Measurements from ENCODE around the gene SMPD2. TPM values are rescaled to one million over a fixed set of nuclear protein-coding genes. Genes with fewer than 3 reads are reported as not detected.

SMPD2 gene
- total and polyA plus RNA-seq, 2 donors (not counting 1 experiment from before 2014, with no cell fraction given), result 35.7 to 43.9 TPM

DNA sequence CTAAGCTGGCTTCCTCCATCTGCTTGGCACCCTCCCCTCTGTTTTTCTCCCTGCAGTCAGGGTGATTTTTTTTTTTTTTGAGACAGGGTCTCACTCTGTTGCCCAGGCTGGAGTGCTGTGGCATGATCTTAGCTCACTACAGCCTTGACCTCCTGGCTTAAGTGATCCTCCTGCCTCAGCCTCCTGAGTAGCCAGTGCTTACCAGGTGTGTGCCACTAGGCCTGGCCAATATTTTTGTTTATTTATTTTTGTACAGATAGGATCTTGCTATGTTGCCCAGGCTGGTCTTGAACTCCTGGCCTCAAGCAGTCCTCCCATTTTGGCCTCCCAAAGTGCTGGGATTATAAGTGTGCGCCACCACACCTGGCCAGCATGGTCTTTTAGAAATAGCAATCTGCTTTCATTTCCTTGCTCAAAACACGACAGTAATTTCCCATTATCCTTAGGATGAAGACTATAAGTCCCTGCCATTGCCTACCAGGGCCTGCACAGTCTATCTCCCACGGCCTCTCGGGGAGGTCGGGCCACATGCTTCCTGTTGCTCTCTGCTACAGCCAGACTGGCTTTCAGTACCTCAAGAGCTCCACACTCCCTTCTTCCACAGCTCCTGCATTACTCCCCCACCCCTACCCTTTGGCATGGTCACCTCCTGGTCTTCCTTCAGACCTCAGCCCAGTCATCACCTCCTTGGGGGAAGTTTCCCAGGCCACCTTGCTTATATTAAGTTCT lies 47.2 kb upstream of the SMPD2 start:
- no peak overlapping the region for H3K4me3 ChIP-seq (ENCODE audit: control extremely low read depth in 1 of 5, extremely low read depth in 1 of 5, insufficient read depth in 1 of 5, low read depth in 2 of 5, low read length in 4 of 5)
- no peaks in the 10 kb centered on the region for H3K9me3 ChIP-seq (ENCODE audit: control extremely low read depth in 1 of 3, control insufficient read depth in 2 of 3, insufficient read depth in 1 of 3, low read length in 2 of 3)
- H3K27ac ChIP-seq (ENCODE audit: low read length in 2 of 2), result no peak overlapping the region
- Mint-ChIP-seq H3K4me3 (no peak overlapping the region), H3K27me3 (peaks cover 4% of the 10 kb centered on the region), H3K4me1 (peaks cover 8% of the 10 kb centered on the region), H3K27ac (no peak overlapping the region), H3K9me3 (ENCODE audit: insufficient read depth) (no peaks in the 10 kb centered on the region)
- no peaks in the 10 kb centered on the region for H3K79me2 ChIP-seq (ENCODE audit: control insufficient read depth, insufficient read depth, low read length)
- no peak overlapping the region for H3K9ac ChIP-seq (ENCODE audit: low read length)
- no peaks in the 10 kb centered on the region for H3K27me3 ChIP-seq (replicated peaks in 1 of 4; ENCODE audit: control extremely low read depth in 1 of 4, control insufficient read depth in 3 of 4, insufficient read depth in 4 of 4, low read length in 3 of 4)
- no peak for ATAC-seq (ENCODE audit: low read depth)
- H3K4me1 ChIP-seq (ENCODE audit: control insufficient read depth in 2 of 2, insufficient read depth in 2 of 2, low read length in 2 of 2), result peaks cover 0 to 11% of the 10 kb centered on the region in 2 donors
- ChIA-PET CTCF (interaction anchor here (4.6 kb wide), 1 partner anchor 9 kb away, joined by 26 read pairs; the partner anchor contains the start of gene CD164), POLR2A (no interaction called here)
- no peaks in the 10 kb centered on the region for H4K20me1 ChIP-seq (ENCODE audit: control insufficient read depth, insufficient read depth, low read length, poor library complexity, severe bottlenecking)
- H3K36me3 ChIP-seq (replicated peaks in 1 of 2; ENCODE audit: control extremely low read depth in 1 of 2, control insufficient read depth in 1 of 2, extremely low read depth in 1 of 2, insufficient read depth in 2 of 2, low read length in 1 of 2), result no peaks in the 10 kb centered on the region
- no peak for DNase-seq
- no peak overlapping the region for H2AFZ ChIP-seq (ENCODE audit: insufficient read depth, low read depth, low read length, poor library complexity, severe bottlenecking)
- H3K4me2 ChIP-seq (replicated peaks; ENCODE audit: low read depth, low read length, poor library complexity, severe bottlenecking), result no peak overlapping the region
- intact Hi-C loops (cut with micrococcal nuclease), result no loop called here
- 44% methylated on average over 5 of the region's 5 CpGs for WGBS (ENCODE audit: insufficient coverage)
- no peak for TF ChIP-seq EZH2 (IDR thresholded peaks at IDR 0.05; ENCODE audit: borderline replicate concordance, insufficient read depth, low read depth, low read length, poor library complexity, severe bottlenecking)
- TF ChIP-seq, protein P1, sequence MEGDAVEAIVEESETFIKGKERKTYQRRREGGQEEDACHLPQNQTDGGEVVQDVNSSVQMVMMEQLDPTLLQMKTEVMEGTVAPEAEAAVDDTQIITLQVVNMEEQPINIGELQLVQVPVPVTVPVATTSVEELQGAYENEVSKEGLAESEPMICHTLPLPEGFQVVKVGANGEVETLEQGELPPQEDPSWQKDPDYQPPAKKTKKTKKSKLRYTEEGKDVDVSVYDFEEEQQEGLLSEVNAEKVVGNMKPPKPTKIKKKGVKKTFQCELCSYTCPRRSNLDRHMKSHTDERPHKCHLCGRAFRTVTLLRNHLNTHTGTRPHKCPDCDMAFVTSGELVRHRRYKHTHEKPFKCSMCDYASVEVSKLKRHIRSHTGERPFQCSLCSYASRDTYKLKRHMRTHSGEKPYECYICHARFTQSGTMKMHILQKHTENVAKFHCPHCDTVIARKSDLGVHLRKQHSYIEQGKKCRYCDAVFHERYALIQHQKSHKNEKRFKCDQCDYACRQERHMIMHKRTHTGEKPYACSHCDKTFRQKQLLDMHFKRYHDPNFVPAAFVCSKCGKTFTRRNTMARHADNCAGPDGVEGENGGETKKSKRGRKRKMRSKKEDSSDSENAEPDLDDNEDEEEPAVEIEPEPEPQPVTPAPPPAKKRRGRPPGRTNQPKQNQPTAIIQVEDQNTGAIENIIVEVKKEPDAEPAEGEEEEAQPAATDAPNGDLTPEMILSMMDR (IDR thresholded peaks at IDR 0.05), result no peak

- intact Hi-C loops (cut with micrococcal nuclease), result no loop called here
- Mint-ChIP-seq H3K4me3 (no peak overlapping the region), H3K9me3 (ENCODE audit: insufficient read depth) (no peaks in the 10 kb centered on the region), H3K4me1 (peaks cover 8% of the 10 kb centered on the region), H3K27ac (no peak overlapping the region), H3K27me3 (peaks cover 4% of the 10 kb centered on the region)
- no peaks in the 10 kb centered on the region for H4K20me1 ChIP-seq (ENCODE audit: control insufficient read depth, insufficient read depth, low read length, poor library complexity, severe bottlenecking)
- H3K9me3 ChIP-seq (ENCODE audit: control extremely low read depth in 1 of 3, control insufficient read depth in 2 of 3, insufficient read depth in 1 of 3, low read length in 2 of 3), result no peaks in the 10 kb centered on the region
- ATAC-seq (ENCODE audit: low read depth) (no peak), DNase-seq (no peak)
- H3K36me3 ChIP-seq (replicated peaks in 1 of 2; ENCODE audit: control extremely low read depth in 1 of 2, control insufficient read depth in 1 of 2, extremely low read depth in 1 of 2, insufficient read depth in 2 of 2, low read length in 1 of 2), result no peaks in the 10 kb centered on the region
- H3K27ac ChIP-seq (ENCODE audit: low read length in 2 of 2), result no peak overlapping the region
- peaks cover 0 to 11% of the 10 kb centered on the region in 2 donors for H3K4me1 ChIP-seq (ENCODE audit: control insufficient read depth in 2 of 2, insufficient read depth in 2 of 2, low read length in 2 of 2)
- TF ChIP-seq, protein P1 (IDR thresholded peaks at IDR 0.05), result no peak
- no peak for TF ChIP-seq EZH2 (IDR thresholded peaks at IDR 0.05; ENCODE audit: borderline replicate concordance, insufficient read depth, low read depth, low read length, poor library complexity, severe bottlenecking)
- H3K4me2 ChIP-seq (replicated peaks; ENCODE audit: low read depth, low read length, poor library complexity, severe bottlenecking), result no peak overlapping the region
- no peak overlapping the region for H2AFZ ChIP-seq (ENCODE audit: insufficient read depth, low read depth, low read length, poor library complexity, severe bottlenecking)
- no peak overlapping the region for H3K4me3 ChIP-seq (ENCODE audit: control extremely low read depth in 1 of 5, extremely low read depth in 1 of 5, insufficient read depth in 1 of 5, low read depth in 2 of 5, low read length in 4 of 5)
- 75% methylated on average over 1 of the region's 2 CpGs for WGBS (ENCODE audit: insufficient coverage)
- H3K27me3 ChIP-seq (replicated peaks in 1 of 4; ENCODE audit: control extremely low read depth in 1 of 4, control insufficient read depth in 3 of 4, insufficient read depth in 4 of 4, low read length in 3 of 4), result no peaks in the 10 kb centered on the region
- H3K79me2 ChIP-seq (ENCODE audit: control insufficient read depth, insufficient read depth, low read length), result no peaks in the 10 kb centered on the region
- no peak overlapping the region for H3K9ac ChIP-seq (ENCODE audit: low read length)
- CTCF ChIA-PET, result interaction anchor here (4.6 kb wide), 1 partner anchor 10 kb away, joined by 26 read pairs; the partner anchor contains the start of gene CD164
- POLR2A ChIA-PET, result no interaction called here
Measured at GRCh38 chr6:109393886-109394281, 46.6 kb upstream of the SMPD2 start.
